ENCODE data around the gene CFAP300.

Gene CFAP300

DNA sequence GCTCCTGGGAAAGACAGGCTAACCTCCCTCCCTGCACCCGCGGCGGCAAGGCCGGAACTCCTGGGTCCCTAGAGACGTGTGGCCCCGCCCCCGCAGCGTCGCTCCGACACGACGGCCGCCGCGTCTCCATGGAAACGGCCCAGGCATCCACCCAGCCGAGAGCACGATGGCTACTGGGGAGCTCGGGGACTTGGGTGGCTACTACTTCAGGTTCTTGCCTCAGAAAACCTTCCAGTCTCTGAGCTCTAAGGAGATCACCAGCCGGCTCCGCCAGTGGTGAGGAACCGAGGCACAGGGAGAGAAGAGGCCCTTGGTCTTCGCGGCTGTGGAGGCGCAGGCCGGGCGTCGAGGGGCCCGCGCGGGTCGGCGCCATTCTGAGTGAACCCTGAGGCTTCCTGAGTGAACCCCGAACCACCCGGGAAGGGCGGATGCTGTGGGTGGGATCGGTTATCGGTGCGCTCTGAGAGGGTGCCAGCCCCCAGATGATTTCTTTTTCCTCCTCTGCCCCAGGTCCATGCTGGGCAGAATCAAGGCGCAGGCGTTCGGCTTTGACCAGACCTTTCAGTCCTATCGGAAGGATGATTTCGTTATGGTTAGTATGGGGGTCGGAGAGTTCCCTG lies at the start of gene CFAP300:
Gene CFAP300 (plus strand): TSS at position 133 of the 620 bp plus-strand sequence. CDS start 34 bp downstream, at position 167.
- in situ Hi-C loops (cut with MboI; ENCODE audit: low sequenced_read_pairs) = no loop called here

DNA sequence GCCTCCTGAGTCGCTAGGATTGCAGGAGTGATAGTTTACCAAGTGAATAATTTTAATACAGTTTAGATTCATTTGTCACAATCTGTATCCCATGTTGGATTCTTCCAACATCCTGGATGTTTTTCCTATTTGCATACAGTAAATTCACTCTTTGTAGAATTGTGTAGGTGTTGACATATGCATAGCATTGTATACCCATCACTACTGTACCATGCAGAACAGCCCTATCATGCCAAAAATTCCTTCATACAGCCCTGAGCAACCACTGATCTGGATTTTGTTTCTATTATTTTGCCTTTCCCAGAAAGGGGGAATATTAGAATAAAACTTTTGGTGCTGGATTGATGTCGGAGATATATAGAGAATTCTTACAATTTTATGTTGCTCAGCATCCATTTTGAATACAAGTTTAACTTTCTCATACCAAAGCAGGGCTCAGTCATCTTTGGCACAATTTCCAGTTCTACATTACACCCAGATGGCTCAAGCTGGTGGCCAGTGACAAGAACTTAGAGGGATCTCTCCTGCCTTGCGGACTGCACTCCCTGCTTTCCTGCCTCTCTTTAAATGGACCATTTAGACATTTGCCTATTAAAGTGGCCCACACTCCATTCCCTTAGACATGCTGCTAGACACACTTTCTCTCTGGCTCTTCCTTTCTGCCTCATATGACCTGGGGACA lies 45.4 kb upstream of the CFAP300 start:
- in situ Hi-C loops (cut with MboI; ENCODE audit: low sequenced_read_pairs) = no loop called here

DNA sequence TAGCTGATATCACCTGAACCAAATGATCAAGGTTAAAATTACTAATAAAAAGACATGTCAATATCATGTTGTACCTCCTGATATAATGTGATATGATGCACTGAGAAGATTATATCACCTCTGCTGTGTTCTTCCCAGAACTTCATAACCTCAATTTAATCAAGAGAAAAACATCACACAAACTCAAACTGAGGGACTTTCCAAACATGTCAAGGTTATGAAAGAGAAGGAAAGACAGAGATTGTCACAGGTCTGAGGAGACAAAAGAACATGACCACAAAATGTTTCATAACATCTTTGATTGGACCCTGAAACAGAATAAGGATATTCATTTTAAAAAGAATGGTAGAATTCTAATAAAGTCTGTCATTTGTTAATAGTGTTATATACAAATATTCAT lies 43.0 kb upstream of the CFAP300 start:
- in situ Hi-C loops (cut with MboI; ENCODE audit: low sequenced_read_pairs) = no loop called here

DNA sequence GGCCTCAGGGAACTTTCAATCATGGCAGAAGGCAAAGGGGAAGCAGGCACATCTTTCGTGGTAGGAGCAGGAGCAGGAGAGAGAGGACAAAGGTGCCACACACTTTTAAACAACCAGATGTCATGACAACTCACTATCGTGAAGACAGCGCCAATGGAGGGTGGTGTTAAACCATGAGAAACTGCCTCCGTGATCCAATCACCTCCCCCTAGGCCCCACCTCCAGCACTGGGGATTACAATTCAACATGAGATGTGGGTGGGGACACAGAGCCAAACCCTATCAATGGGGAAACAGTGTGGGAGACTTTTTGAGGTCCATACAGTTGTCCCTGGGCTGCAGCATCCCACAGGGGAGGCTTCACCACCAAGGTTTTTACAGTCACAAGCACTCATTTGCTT lies 41.9 kb upstream of the CFAP300 start:
- in situ Hi-C loops (cut with MboI; ENCODE audit: low sequenced_read_pairs) = no loop called here

DNA sequence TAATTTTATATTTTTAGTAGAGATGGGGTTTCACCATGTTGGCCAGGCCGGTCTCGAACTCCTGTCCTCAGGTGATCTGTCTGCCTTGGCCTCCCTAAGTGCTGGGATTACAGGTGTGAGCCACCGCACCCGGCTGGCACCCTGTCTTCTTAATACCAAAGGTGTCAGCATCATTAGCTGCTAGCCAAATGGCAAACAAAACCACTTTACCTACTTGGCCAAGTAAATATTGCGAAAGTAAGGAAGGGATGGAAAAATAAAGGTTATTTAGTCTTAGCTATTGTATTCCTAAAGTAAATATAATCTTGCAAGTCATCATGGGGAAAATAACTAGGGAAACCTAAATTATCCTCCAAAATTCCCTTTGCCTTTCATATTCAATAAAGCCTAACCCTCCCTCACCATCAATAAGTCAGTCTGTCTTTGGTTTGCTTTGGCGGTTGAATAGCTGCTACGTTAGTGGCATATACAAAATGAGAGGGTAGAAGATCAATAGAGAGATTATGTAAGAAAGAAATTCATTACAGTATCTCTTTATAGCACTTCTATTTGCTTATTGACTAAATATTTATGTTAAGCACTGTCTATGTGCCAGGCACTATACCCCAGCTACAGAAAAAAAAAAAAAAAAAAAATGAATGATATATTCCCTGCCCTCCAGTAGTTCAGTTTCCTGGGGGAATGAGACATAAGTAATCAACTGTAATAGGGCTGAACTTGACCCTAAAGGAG lies 40.2 kb upstream of the CFAP300 start:
- in situ Hi-C loops (cut with MboI; ENCODE audit: low sequenced_read_pairs) = no loop called here

DNA sequence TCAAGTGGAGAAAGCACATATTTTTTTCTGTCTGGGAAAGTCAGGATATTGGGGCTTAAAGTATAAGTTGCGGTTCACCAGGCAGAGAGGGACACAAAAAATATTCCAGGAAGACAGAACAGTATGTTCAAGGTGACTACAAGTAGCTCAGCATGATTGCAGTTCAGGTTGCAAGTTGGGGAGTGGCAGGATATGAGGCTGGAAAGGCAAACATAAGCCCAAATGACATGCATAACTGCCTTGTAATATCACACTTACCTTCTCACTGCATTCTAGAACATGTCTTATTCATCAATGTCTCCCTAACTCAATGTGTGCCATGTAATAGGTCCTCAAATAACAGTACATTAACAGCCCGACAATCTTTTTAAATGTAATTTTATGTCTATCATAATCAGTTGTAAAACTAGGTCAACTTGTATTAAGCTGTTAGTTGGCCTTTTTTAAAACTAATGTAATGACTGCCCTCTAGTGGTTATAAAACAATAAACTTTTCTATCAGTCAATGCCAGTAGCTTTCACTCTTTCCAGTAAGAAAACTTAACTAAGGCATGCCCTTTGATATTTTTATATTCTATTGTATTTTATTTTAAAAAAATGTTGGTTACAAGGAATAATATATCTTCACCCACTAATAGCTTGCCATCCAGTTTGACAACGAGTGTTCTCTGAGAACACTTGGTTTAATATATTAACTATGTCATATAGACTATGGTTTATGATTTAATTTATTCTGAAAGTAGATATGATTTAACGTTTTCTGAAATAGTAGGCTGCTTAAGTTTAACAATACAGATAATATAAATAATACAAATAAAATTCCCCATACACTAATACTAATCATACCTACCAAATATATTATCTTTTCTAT lies 39.4 kb upstream of the CFAP300 start:
- in situ Hi-C loops (cut with MboI; ENCODE audit: low sequenced_read_pairs) = no loop called here

DNA sequence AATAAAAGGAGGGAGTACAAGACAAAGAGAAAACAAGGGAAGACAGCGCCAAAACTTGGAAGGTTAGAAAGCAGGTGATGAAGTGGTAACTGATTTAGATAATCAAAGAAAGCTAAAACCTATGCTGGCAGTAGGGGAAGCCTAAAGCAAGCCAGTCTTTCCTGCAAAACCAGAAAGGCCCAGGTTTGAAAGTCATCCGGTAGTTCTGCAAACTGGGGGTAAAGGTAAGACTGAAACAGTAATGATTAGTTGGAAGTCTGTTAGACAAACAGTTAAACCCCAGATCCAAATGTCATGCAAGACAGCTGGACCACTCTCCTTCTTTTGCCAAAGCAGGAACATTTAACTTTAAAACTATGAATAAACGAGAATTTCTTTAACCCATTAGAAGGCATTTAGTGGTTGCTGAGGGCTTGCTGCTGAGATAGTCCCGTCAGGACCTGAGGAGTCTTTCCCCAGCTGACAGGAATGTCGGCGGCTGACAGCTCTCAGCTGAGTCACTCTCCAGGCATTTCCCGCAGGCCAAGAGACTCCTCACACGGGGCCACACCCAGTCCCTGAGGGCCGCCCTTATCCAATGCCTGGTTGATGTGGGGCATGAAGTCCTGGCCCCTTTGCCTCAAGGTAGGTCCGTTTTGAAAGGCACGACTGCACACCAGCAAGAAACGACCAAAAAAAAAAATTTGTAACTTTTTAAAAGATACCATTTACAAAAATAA lies 36.3 kb upstream of the CFAP300 start:
- in situ Hi-C loops (cut with MboI; ENCODE audit: low sequenced_read_pairs) = no loop called here

DNA sequence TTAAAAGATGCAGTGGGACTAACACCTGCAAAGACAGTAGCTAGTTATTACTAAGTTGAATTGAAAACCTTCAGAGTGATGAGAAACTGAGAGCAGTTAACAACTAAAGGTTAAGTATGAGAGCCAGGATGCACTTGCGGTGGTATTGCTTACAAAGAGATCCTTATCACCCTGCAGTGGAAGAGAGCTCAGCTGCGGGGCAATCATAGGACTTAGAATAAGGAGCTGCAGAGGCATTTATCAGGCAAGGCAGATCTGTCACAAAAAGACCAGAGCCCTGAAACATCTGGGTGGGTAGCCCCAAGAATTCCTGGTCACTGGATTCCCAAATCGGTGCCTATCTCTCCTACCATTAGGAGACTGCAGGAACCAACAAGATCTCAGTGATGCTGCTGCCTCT lies 34.3 kb upstream of the CFAP300 start:
- in situ Hi-C loops (cut with MboI; ENCODE audit: low sequenced_read_pairs) = no loop called here

DNA sequence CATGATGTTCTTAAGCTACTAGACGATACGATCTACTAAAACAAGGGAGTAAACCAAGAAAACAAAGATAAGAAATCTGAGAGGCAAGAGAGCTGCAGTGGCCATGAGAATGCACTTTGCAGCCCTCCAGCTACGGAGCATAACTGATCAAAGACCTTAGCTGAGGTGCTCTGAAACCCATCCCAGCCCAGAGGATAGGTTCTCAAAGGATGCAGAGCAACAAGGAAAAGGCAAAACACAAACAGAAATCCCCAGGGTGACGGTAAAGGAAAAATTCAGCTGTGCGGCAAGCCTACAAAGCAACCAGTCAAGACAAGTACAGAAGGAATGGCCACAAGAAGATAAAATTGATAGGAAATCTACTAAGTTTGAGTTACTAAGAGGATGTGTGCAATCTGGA lies 32.5 kb upstream of the CFAP300 start:
- in situ Hi-C loops (cut with MboI; ENCODE audit: low sequenced_read_pairs) = no loop called here

DNA sequence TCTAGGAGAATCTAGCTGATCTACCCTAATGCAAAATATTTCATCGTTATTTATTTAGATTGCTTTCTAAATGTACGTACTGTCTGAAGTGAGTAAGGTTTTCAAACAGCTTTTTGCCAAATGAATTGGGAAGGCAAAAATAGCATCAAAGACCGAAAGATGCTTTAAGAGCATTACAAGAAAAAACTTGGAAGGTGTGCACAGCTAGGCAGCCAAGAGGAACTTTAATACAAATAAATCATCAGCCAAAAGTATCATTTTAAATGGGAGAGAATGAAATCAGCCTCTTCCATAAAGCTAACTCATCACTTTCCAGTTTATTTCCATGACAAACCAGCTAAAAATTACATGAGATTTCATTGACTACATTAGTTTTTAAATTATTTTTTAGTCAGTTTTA lies 30.2 kb upstream of the CFAP300 start:
- in situ Hi-C loops (cut with MboI; ENCODE audit: low sequenced_read_pairs) = no loop called here

DNA sequence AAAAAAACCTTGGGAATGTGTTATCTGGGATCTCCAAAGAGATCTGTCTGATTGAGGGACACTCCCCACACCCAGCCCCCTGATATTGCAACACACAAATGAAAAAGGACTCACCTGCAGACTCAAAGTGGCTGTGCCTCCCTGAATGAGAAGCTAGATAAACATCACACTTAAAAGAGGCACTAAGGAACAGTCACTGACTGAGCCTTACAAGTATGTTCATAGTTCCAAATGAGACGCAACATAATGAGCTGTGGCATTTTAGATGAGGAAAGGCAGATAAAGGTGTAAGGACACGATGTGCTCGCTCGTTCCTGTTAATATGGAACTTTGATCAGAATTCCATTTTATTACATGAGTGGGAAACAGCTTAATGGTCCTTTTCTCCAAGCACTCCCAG lies 21.0 kb upstream of the CFAP300 start:
- in situ Hi-C loops (cut with MboI; ENCODE audit: low sequenced_read_pairs) = no loop called here

DNA sequence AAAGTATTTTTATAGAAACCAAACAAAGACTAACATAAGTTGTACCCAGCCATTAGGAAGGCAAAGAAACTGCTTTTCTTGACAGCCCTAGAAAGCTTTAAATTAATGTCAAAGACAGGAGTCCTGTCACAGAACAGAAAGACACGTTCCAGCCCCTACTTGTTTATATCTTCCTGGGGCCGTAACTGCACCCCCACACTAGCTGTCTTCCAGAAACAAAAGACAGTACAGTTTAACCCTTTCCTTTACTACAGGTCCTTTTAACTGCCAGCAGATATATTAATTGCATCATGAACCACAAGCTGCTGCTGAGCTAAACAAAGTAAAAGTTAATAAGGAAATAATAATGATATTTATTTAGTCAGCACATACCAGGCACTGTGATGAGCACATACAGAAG lies 20.3 kb upstream of the CFAP300 start:
- in situ Hi-C loops (cut with MboI; ENCODE audit: low sequenced_read_pairs) = no loop called here

DNA sequence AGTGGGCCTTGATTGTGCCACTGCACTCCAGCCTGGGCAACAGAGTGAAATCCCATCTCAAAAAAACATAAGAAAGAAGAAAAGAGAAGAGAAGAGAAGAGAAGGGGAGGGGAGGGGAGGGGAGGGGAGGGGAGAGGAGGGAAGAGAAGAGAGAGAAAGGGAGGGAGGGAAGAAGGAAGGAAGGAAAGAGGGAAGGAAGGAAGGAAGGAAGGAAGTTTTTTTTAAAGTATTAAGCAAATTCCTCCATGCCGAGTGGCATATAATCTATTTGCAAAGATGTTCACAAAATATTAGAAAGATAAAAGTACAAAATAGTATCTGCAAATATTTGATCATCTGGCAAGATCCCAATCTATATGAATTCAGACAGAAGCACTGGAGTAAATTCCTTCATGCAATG lies 10.5 kb upstream of the CFAP300 start:
- in situ Hi-C loops (cut with MboI; ENCODE audit: low sequenced_read_pairs) = no loop called here

DNA sequence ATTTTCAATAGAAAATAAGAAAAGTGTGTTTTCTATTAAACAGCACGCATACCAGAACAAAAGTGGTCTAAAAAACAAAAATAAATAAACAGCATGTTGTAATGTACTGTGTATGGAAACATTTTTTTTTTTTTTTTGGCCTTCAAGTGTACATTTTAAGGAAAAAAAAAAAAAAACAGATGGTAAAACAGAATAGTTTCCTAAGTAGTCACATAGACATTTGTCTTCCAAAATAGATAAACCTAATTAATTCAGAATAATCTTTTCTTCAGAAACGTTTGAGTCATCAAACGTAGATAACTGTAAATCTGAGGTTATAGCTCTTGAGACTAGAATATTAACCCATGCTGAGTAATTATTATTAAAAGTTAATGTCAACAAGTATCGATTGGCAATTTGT lies 396 bp upstream of the CFAP300 start:
- in situ Hi-C loops (cut with MboI; ENCODE audit: low sequenced_read_pairs) = no loop called here

DNA sequence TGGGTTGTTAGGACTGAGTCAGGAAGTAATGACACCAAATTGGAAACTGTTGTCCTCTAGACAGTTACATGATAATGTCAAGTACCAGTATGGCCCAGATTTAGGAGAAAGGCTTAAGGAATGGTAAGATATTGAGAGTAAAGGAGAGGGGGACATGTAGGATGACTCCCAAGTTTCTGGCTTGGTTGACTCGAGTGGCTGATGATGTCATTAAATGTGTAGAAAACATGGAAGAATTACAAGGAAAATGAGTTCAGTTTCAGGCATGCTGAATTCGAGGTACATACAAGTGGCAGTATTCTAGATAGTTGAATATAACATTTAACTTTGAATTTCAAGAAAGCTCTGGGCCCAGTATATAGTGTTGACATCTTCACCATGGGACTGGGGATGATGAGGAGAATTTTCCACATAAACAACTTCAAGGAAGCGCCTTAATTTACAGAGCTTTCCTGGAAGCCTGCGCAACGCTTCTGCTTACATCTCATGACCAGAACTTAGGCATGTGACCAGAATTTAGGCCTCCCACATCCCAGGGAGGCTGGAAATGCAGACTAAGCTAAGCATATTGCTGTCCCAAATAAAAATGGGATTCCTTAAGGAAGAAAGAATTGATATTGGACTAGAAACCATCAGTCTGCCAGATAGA lies 3.8 kb downstream of the CFAP300 start:
- in situ Hi-C loops (cut with MboI; ENCODE audit: low sequenced_read_pairs) = no loop called here

DNA sequence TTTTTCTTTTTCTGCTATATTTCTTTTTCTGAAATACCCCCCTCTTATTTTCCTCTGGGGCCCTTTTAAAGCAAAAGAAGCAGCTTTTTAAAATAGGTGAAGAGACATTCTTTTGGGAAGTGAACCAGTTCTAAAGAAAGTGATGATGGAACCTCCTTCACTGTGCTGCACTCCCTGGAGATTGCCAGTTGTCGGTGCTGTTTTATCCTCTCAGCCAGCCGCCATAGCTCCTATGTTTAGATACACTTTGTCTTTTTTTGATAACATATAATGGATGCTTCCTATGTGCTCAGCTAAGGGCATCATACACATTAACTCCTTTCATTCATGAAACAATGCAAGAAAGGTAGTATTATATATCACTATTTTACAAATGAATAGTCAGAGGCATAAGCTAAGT lies 14.0 kb downstream of the CFAP300 start:
- in situ Hi-C loops (cut with MboI; ENCODE audit: low sequenced_read_pairs) = no loop called here

DNA sequence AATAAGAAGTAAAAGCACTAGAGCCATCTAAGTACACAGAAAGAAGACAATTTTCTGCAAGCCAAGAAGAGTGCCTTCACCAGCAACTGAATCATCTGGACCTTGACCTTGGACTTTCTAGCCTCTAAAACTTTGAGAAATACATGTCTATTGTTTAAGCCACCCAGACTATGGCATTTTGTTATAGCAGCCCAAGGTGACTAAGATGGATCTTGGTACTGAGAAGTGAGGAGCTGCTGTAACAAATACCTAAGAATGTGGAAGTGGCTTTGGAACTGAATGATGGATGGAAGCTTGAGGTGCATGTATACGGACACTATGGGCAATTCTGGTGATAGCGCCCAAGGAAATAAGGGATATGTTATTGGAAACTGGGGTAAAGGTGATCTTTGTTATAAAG lies 14.9 kb downstream of the CFAP300 start:
- in situ Hi-C loops (cut with MboI; ENCODE audit: low sequenced_read_pairs) = no loop called here

DNA sequence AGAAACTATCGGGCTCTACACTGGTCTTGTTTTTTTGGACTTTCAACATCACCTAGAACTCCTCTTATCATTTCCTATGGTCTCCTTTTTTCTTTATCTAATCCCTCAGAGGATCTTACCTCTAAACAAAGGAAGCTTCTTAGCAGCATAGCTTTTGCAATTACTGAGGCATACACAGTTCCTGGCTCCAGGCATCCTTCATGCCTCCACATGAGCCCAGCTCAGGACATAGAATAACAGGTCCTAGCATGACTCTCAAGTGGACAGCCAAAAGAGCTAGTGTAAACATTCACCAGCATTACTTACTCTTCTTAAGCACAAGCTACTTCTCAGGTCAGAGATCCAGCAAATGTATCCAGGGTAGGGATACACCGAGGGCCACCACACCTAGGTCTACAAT lies 17.1 kb downstream of the CFAP300 start:
- in situ Hi-C loops (cut with MboI; ENCODE audit: low sequenced_read_pairs) = no loop called here

DNA sequence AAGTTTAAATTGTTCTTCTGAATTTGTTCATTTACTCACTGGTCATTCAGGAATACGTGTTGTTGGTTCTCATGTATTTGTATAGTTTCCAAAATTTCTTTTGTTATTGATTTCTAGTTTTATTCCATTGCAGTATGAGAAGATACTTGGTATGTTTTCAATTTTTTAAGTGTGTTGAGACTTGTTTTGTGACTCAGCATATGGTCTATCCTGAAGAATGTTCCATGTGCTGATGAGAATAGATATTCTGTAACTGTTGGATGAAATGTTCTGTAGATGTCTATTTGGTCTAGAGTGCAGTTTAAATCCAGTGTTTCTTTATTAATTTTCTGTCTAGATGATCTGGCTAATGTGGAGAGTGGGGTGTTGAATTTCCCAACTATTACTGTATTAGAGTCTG lies 23.5 kb downstream of the CFAP300 start:
- in situ Hi-C loops (cut with MboI; ENCODE audit: low sequenced_read_pairs) = no loop called here

Measured in HL-60/S4 treated with phorbol 12-myristate 13-acetate at 8.2 ng/mL for 4 days and 3 days (cell line).